ENCODE measurements around the gene CX3CL1. TPM values are rescaled to one million over a fixed set of nuclear protein-coding genes. Genes with fewer than 3 reads are reported as not detected.

The CX3CL1 gene
- total and polyA plus RNA-seq, 2 of the 13 experiments (the other 11 are each of a cell fraction or from before 2014, with no cell fraction given) = 57.3 to 60.8 TPM

- TF ChIP-seq RXRA (CRISPR knock-in tag; IDR thresholded peaks at IDR 0.05) = peak; percentile 39; the same call in 1 of the 2 replicates
- TF ChIP-seq ZNF17 (CRISPR knock-in tag; IDR thresholded peaks at IDR 0.05) = no peak
- TF ChIP-seq TRAFD1 (CRISPR knock-in tag; IDR thresholded peaks at IDR 0.05; ENCODE audit: borderline replicate concordance) = no peak
- TF ChIP-seq SMAD9 (CRISPR knock-in tag; IDR thresholded peaks at IDR 0.05) = no peak
- no peak for TF ChIP-seq HOXD1 (CRISPR knock-in tag; IDR thresholded peaks at IDR 0.05)
- peak; percentile 26 for TF ChIP-seq ASH2L (IDR thresholded peaks at IDR 0.05; ENCODE audit: insufficient read length, low read depth, low read length)
- TF ChIP-seq PAXIP1 (CRISPR knock-in tag; conservative IDR thresholded peaks at IDR 0.05) = peak; percentile 36; the same call in 1 of the 2 replicates
- no peak for TF ChIP-seq TIGD3 (CRISPR knock-in tag; IDR thresholded peaks at IDR 0.05; ENCODE audit: borderline replicate concordance)
- no peak for TF ChIP-seq ZNF766 (CRISPR knock-in tag; IDR thresholded peaks at IDR 0.05; ENCODE audit: borderline replicate concordance)
- no peak for TF ChIP-seq BCL3 (CRISPR knock-in tag; IDR thresholded peaks at IDR 0.05)
- no peak; the same call in 1 of the 2 replicates for TF ChIP-seq RBFOX2 (IDR thresholded peaks at IDR 0.05; ENCODE audit: low read depth, low read length)
- no peak for TF ChIP-seq ZNF562 (CRISPR knock-in tag; IDR thresholded peaks at IDR 0.05; ENCODE audit: borderline replicate concordance)
- TF ChIP-seq ZNF101 (CRISPR knock-in tag; IDR thresholded peaks at IDR 0.05; ENCODE audit: borderline replicate concordance, low read depth) = no peak
- TF ChIP-seq ZNF414 (CRISPR knock-in tag; IDR thresholded peaks at IDR 0.05) = no peak
- no peak for TF ChIP-seq ZNF484 (CRISPR knock-in tag; IDR thresholded peaks at IDR 0.05; ENCODE audit: borderline replicate concordance, low read depth)
- TF ChIP-seq HNRNPL (IDR thresholded peaks at IDR 0.05; ENCODE audit: low read depth, low read length) = no peak
- TF ChIP-seq ZBTB39 (CRISPR knock-in tag; IDR thresholded peaks at IDR 0.05) = no peak
Observed at GRCh38 chr16:57377080-57377841, 5.0 kb downstream of the CX3CL1 start (continued).

Data from HepG2 (cell line).